HEK293 (cell line): ENCODE data around the gene GP1BB.

Experiments used
- CTCF ChIP-seq: fragments of 450-650 bp; formaldehyde crosslinking; IDR thresholded peaks from 2 replicates; pipeline ENCODE4 v1.5.1; 2016; ENCODE audit warnings: missing biosample characterization, missing genetic modification characterization
- KLF10 ChIP-seq: fragments of 450-650 bp; IDR thresholded peaks from 2 replicates; pipeline ENCODE4 v1.5.1; 2018; ENCODE audit warnings: missing biosample characterization, mild to moderate bottlenecking, missing genetic modification characterization
- ZBTB20 ChIP-seq: fragments of 450-650 bp; formaldehyde crosslinking; IDR thresholded peaks from 2 replicates; pipeline ENCODE4 v1.5.1; 2016; ENCODE audit warnings: missing biosample characterization, missing genetic modification characterization
- ZNF785 ChIP-seq: fragments of 450-650 bp; formaldehyde crosslinking; IDR thresholded peaks from 2 replicates; pipeline ENCODE4 v1.5.1; 2016; ENCODE audit warnings: missing biosample characterization, missing genetic modification characterization
- TF ChIP-seq, protein P1 (sequence below): fragments of 450-650 bp; formaldehyde crosslinking; IDR thresholded peaks from 2 replicates; pipeline ENCODE4 v1.5.1; 2016; ENCODE audit warnings: missing biosample characterization, missing genetic modification characterization

DNA sequence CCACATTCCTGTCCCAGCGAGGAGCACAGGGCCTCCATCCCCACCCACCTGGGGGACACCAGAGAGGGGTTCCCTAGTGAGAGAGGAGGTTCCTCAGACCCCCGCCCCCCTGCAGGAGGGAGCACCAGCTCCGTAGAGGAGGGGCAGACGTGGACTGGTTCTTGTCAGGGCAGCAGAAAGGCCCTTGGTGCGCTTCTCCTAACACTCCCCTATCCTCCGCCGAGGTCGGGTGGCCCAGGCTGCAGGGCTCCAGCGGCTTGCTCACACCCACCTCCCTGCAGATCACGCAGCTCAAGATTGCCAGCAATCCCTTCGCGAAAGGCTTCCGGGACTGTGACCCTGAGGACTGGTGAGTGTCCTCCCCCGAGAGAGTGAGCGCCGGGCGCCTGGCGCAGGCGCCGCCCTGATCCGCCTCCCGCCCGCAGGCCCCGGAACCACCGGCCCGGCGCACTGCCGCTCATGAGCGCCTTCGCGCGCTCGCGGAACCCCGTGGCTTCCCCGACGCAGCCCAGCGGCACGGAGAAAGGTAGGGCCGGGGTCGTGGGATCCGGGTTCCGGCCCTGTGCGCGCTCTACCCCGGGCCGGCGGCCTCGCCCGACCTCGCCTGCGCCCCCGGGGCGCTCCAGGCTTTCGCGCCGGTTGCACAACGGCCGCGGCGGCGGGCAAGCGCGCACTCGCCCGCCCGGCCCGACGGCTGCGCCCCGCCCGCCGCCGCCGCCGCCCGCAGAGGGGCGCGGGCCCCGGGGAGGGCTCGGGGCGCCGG, 42.3 kb downstream of the GP1BB start:
- TF ChIP-seq CTCF (tag by site-specific recombination) (no peak), ZBTB20 (tag by site-specific recombination) (no peak), ZNF785 (tag by site-specific recombination) (no peak), KLF10 (tag by site-specific recombination) (no peak)
- TF ChIP-seq, protein P1, sequence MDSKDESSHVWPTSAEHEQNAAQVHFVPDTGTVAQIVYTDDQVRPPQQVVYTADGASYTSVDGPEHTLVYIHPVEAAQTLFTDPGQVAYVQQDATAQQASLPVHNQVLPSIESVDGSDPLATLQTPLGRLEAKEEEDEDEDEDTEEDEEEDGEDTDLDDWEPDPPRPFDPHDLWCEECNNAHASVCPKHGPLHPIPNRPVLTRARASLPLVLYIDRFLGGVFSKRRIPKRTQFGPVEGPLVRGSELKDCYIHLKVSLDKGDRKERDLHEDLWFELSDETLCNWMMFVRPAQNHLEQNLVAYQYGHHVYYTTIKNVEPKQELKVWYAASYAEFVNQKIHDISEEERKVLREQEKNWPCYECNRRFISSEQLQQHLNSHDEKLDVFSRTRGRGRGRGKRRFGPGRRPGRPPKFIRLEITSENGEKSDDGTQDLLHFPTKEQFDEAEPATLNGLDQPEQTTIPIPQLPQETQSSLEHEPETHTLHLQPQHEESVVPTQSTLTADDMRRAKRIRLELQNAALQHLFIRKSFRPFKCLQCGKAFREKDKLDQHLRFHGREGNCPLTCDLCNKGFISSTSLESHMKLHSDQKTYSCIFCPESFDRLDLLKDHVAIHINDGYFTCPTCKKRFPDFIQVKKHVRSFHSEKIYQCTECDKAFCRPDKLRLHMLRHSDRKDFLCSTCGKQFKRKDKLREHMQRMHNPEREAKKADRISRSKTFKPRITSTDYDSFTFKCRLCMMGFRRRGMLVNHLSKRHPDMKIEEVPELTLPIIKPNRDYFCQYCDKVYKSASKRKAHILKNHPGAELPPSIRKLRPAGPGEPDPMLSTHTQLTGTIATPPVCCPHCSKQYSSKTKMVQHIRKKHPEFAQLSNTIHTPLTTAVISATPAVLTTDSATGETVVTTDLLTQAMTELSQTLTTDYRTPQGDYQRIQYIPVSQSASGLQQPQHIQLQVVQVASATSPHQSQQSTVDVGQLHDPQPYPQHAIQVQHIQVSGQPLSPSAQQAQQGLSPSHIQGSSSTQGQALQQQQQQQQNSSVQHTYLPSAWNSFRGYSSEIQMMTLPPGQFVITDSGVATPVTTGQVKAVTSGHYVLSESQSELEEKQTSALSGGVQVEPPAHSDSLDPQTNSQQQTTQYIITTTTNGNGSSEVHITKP (tag by site-specific recombination), result no peak
